Liver (tissue), 3 donors: Measurements from ENCODE around the gene RTN4RL1.

Experiments
- FOXA1 ChIP-seq: IDR thresholded peaks from 2 replicates; pipeline ENCODE4 v1.6.1; 2016; ENCODE audit warnings: antibody characterized with exemption
- GABPA ChIP-seq, 2 donors: IDR thresholded peaks in 1 of 2; conservative IDR thresholded peaks in 1 of 2; 2 replicates each; pipeline ENCODE4 v1.6.1; 2016; ENCODE audit warnings: antibody characterized with exemption in 2 of 2, mild to moderate bottlenecking in 1 of 2, moderate library complexity in 1 of 2
- HNF4A ChIP-seq, 2 donors: conservative IDR thresholded peaks; 2 replicates each; pipeline ENCODE4 v1.6.1; 2016; ENCODE audit warnings: antibody characterized with exemption in 2 of 2, mild to moderate bottlenecking in 2 of 2
- HNF4G ChIP-seq: IDR thresholded peaks from 2 replicates; pipeline ENCODE4 v1.6.1; 2016; ENCODE audit warnings: antibody characterized with exemption
- JUND ChIP-seq, 2 donors: IDR thresholded peaks; 2 replicates each; pipeline ENCODE4 v1.6.1; 2016; ENCODE audit warnings: antibody characterized with exemption in 2 of 2
- NR2F2 ChIP-seq: IDR thresholded peaks from 2 replicates; pipeline ENCODE4 v1.6.1; 2016; ENCODE audit warnings: antibody characterized with exemption
- RAD21 ChIP-seq, 2 donors: IDR thresholded peaks; 2 replicates each; pipeline ENCODE4 v1.6.1; 2016; ENCODE audit warnings: antibody characterized with exemption in 2 of 2, mild to moderate bottlenecking in 2 of 2
- TAF1 ChIP-seq: conservative IDR thresholded peaks from 2 replicates; pipeline ENCODE4 v1.6.1; 2016; ENCODE audit warnings: antibody characterized with exemption, mild to moderate bottlenecking
- TF ChIP-seq, protein P1 (sequence below): fragments of 150-350 bp; IDR thresholded peaks from 2 replicates; pipeline ENCODE4 v1.5.1; 2017; ENCODE audit warnings: improper control_type of control experiment, low read depth, low read length; ENCODE audit not compliant: missing input control
- TF ChIP-seq, protein P2 (sequence below): IDR thresholded peaks from 2 replicates; pipeline ENCODE4 v1.6.1; 2016; ENCODE audit warnings: antibody characterized with exemption, mild to moderate bottlenecking
- TF ChIP-seq, protein P3 (sequence below): IDR thresholded peaks from 2 replicates; pipeline ENCODE4 v1.6.1; 2016; ENCODE audit warnings: antibody characterized with exemption
- TF ChIP-seq, protein P4 (sequence below): IDR thresholded peaks from 2 replicates; pipeline ENCODE4 v1.6.1; 2016; ENCODE audit warnings: antibody characterized with exemption
- donor health status: healthy.
- donor health status: healthy.

DNA sequence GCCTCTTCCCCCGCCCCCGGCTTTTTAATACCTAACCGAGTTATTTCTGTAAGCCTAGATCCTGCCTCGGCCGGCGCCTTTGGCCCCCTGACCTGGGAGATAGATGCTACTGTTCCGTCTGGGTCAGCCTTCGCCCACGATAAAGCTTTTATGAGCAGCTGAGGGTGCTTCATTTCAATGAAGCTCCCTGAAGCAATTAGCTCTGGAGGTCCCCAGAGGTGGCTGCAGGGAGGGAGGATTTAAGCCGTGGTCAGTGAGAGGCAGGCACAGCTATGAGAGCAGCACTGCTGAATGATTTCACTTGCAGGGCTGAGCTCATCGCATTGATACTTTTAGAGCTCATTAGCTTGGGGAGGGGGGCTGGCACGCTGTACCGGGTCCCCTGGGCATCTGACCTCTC lies 105.9 kb downstream of the RTN4RL1 start:
- TF ChIP-seq, protein P1, sequence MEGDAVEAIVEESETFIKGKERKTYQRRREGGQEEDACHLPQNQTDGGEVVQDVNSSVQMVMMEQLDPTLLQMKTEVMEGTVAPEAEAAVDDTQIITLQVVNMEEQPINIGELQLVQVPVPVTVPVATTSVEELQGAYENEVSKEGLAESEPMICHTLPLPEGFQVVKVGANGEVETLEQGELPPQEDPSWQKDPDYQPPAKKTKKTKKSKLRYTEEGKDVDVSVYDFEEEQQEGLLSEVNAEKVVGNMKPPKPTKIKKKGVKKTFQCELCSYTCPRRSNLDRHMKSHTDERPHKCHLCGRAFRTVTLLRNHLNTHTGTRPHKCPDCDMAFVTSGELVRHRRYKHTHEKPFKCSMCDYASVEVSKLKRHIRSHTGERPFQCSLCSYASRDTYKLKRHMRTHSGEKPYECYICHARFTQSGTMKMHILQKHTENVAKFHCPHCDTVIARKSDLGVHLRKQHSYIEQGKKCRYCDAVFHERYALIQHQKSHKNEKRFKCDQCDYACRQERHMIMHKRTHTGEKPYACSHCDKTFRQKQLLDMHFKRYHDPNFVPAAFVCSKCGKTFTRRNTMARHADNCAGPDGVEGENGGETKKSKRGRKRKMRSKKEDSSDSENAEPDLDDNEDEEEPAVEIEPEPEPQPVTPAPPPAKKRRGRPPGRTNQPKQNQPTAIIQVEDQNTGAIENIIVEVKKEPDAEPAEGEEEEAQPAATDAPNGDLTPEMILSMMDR: no peak
- no peak for TF ChIP-seq HNF4G
- no peak for TF ChIP-seq TAF1
- no peak for TF ChIP-seq RAD21 (IDR thresholded peaks at IDR 0.05)
- TF ChIP-seq NR2F2: no peak
- no peak for TF ChIP-seq HNF4A (conservative IDR thresholded peaks at IDR 0.05)
- TF ChIP-seq, protein P2, sequence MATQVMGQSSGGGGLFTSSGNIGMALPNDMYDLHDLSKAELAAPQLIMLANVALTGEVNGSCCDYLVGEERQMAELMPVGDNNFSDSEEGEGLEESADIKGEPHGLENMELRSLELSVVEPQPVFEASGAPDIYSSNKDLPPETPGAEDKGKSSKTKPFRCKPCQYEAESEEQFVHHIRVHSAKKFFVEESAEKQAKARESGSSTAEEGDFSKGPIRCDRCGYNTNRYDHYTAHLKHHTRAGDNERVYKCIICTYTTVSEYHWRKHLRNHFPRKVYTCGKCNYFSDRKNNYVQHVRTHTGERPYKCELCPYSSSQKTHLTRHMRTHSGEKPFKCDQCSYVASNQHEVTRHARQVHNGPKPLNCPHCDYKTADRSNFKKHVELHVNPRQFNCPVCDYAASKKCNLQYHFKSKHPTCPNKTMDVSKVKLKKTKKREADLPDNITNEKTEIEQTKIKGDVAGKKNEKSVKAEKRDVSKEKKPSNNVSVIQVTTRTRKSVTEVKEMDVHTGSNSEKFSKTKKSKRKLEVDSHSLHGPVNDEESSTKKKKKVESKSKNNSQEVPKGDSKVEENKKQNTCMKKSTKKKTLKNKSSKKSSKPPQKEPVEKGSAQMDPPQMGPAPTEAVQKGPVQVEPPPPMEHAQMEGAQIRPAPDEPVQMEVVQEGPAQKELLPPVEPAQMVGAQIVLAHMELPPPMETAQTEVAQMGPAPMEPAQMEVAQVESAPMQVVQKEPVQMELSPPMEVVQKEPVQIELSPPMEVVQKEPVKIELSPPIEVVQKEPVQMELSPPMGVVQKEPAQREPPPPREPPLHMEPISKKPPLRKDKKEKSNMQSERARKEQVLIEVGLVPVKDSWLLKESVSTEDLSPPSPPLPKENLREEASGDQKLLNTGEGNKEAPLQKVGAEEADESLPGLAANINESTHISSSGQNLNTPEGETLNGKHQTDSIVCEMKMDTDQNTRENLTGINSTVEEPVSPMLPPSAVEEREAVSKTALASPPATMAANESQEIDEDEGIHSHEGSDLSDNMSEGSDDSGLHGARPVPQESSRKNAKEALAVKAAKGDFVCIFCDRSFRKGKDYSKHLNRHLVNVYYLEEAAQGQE: no peak
- TF ChIP-seq, protein P3, sequence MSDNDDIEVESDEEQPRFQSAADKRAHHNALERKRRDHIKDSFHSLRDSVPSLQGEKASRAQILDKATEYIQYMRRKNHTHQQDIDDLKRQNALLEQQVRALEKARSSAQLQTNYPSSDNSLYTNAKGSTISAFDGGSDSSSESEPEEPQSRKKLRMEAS: no peak
- no peak for TF ChIP-seq GABPA (IDR thresholded peaks at IDR 0.05 in 1 of 2, conservative IDR thresholded peaks at IDR 0.05 in 1 of 2)
- TF ChIP-seq, protein P4, sequence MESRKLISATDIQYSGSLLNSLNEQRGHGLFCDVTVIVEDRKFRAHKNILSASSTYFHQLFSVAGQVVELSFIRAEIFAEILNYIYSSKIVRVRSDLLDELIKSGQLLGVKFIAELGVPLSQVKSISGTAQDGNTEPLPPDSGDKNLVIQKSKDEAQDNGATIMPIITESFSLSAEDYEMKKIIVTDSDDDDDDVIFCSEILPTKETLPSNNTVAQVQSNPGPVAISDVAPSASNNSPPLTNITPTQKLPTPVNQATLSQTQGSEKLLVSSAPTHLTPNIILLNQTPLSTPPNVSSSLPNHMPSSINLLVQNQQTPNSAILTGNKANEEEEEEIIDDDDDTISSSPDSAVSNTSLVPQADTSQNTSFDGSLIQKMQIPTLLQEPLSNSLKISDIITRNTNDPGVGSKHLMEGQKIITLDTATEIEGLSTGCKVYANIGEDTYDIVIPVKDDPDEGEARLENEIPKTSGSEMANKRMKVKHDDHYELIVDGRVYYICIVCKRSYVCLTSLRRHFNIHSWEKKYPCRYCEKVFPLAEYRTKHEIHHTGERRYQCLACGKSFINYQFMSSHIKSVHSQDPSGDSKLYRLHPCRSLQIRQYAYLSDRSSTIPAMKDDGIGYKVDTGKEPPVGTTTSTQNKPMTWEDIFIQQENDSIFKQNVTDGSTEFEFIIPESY: no peak
- no peak for TF ChIP-seq FOXA1
- no peak for TF ChIP-seq JUND (IDR thresholded peaks at IDR 0.05)
